ENCODE results near the gene CLIC3.

Gene CLIC3

DNA sequence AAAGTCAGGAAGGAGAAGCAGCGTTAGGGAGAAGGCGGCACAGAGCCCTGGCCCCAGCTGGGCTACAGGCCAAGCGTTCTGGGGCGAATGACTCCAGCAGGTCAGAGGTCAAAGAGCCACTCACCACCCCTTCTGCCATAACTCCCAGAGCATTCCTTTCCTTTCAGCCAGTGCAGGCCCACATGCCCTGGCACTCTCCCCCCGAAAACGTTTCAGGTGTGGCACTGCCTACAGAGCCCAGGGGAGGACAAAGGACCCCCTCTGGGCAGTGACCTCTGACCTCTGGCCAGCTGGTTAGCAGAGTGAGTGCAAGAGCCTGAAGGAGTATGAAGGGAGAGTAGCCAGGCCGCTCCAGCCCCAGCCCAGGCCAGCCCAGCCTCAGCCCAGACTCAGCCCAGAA is 26.8 kb upstream of the CLIC3 start:
- H3K9ac ChIP-seq (ENCODE audit: low read length) = no peak overlapping the region
- no peaks in the 10 kb centered on the region for H3K27me3 ChIP-seq (ENCODE audit: low read length)
- no peak overlapping the region for H3K4me3 ChIP-seq (ENCODE audit: insufficient read depth, low read length, poor library complexity, severe bottlenecking)
- TF ChIP-seq EZH2phosphoT487 (conservative IDR thresholded peaks at IDR 0.05; ENCODE audit: low read length) = no peak
- TF ChIP-seq, protein P1, sequence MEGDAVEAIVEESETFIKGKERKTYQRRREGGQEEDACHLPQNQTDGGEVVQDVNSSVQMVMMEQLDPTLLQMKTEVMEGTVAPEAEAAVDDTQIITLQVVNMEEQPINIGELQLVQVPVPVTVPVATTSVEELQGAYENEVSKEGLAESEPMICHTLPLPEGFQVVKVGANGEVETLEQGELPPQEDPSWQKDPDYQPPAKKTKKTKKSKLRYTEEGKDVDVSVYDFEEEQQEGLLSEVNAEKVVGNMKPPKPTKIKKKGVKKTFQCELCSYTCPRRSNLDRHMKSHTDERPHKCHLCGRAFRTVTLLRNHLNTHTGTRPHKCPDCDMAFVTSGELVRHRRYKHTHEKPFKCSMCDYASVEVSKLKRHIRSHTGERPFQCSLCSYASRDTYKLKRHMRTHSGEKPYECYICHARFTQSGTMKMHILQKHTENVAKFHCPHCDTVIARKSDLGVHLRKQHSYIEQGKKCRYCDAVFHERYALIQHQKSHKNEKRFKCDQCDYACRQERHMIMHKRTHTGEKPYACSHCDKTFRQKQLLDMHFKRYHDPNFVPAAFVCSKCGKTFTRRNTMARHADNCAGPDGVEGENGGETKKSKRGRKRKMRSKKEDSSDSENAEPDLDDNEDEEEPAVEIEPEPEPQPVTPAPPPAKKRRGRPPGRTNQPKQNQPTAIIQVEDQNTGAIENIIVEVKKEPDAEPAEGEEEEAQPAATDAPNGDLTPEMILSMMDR (IDR thresholded peaks at IDR 0.05; ENCODE audit: insufficient read depth, low read length, poor library complexity, severe bottlenecking) = no peak
- H3F3A ChIP-seq (ENCODE audit: insufficient read depth) = no peaks in the 10 kb centered on the region
- no peaks in the 10 kb centered on the region for H3K9me2 ChIP-seq (replicated peaks; ENCODE audit: insufficient read depth, low read length)
- H3K36me3 ChIP-seq (ENCODE audit: low read length) = no peaks in the 10 kb centered on the region
- H3K79me2 ChIP-seq (ENCODE audit: insufficient read depth, low read length) = no peaks in the 10 kb centered on the region
- no peaks in the 10 kb centered on the region for H3K9me3 ChIP-seq (ENCODE audit: insufficient read depth, low read length)
- no peak overlapping the region for H3K4me2 ChIP-seq (ENCODE audit: low read depth, low read length, poor library complexity, severe bottlenecking)
- no peak overlapping the region for H3K27ac ChIP-seq (ENCODE audit: low read depth, low read length)
- no peaks in the 10 kb centered on the region for H4K20me1 ChIP-seq (ENCODE audit: low read depth, low read length)
- no peak overlapping the region for H2AFZ ChIP-seq (ENCODE audit: low read depth, low read length, severe bottlenecking)

DNA sequence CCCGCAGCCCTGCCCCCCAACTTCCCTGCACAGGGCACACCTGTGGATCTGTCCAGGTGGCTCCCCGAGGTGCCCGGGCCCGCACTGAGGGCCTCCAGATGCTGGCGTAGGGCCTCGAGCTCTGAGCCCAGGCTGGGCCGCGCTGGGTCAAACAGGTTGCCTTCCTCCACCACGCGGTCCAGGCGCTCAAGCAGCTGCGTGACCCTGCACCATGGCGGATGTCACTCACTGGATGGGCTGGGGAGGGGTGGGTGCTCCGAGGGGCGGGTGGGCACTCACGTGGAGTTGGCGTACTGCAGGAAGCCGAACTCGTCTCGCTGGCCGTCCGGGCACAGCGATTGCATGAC is 26.3 kb upstream of the CLIC3 start:
- H3K4me3 ChIP-seq (ENCODE audit: insufficient read depth, low read length, poor library complexity, severe bottlenecking) = no peak overlapping the region
- no peaks in the 10 kb centered on the region for H3K27me3 ChIP-seq (ENCODE audit: low read length)
- H3K9me2 ChIP-seq (replicated peaks; ENCODE audit: insufficient read depth, low read length) = no peaks in the 10 kb centered on the region
- no peaks in the 10 kb centered on the region for H3K36me3 ChIP-seq (ENCODE audit: low read length)
- no peaks in the 10 kb centered on the region for H3F3A ChIP-seq (ENCODE audit: insufficient read depth)
- H3K9ac ChIP-seq (ENCODE audit: low read length) = no peak overlapping the region
- H3K4me2 ChIP-seq (ENCODE audit: low read depth, low read length, poor library complexity, severe bottlenecking) = no peak overlapping the region
- no peaks in the 10 kb centered on the region for H4K20me1 ChIP-seq (ENCODE audit: low read depth, low read length)
- H3K79me2 ChIP-seq (ENCODE audit: insufficient read depth, low read length) = no peaks in the 10 kb centered on the region
- no peaks in the 10 kb centered on the region for H3K9me3 ChIP-seq (ENCODE audit: insufficient read depth, low read length)
- H2AFZ ChIP-seq (ENCODE audit: low read depth, low read length, severe bottlenecking) = no peak overlapping the region
- no peak for TF ChIP-seq EZH2phosphoT487 (conservative IDR thresholded peaks at IDR 0.05; ENCODE audit: low read length)
- TF ChIP-seq, protein P1 (IDR thresholded peaks at IDR 0.05; ENCODE audit: insufficient read depth, low read length, poor library complexity, severe bottlenecking) = no peak
- no peak overlapping the region for H3K27ac ChIP-seq (ENCODE audit: low read depth, low read length)

DNA sequence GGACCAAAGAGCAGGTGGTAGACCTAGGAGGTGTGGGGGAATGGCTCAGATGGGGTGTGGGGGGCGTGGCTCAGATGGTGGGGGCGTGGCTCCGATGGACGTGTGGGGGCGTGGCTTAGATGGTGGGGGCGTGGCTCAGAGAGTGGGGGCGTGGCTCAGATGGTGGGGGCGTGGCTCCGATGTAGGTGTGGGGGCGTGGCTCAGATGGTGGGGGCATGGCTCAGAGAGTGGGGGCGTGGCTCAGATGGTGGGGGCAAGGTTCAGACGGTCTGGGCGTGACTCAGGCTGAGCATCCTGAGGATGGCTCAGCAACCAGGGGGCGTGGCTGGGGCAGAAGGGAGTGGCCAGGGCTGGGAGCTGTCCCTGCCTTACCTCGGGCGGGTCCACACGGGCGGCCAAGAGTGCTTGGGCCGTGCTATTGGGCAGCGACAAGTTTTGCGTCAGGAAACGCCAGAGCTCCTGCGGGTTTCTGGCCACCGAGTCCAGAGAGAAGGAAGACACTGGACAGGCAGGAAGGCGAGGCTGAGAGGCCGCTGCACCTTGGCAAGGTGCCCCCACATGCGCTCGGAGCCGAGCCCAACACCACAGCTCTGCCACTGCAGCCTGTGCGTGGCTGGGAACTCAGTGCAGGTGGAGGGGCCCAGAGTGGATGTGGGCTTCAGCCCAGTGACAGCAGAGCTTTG is 25.8 kb upstream of the CLIC3 start:
- H3K27me3 ChIP-seq (ENCODE audit: low read length) = no peaks in the 10 kb centered on the region
- no peaks in the 10 kb centered on the region for H4K20me1 ChIP-seq (ENCODE audit: low read depth, low read length)
- no peak overlapping the region for H3K4me3 ChIP-seq (ENCODE audit: insufficient read depth, low read length, poor library complexity, severe bottlenecking)
- H3K9ac ChIP-seq (ENCODE audit: low read length) = no peak overlapping the region
- no peaks in the 10 kb centered on the region for H3K79me2 ChIP-seq (ENCODE audit: insufficient read depth, low read length)
- H3F3A ChIP-seq (ENCODE audit: insufficient read depth) = no peaks in the 10 kb centered on the region
- no peak overlapping the region for H3K27ac ChIP-seq (ENCODE audit: low read depth, low read length)
- no peaks in the 10 kb centered on the region for H3K9me2 ChIP-seq (replicated peaks; ENCODE audit: insufficient read depth, low read length)
- no peak overlapping the region for H2AFZ ChIP-seq (ENCODE audit: low read depth, low read length, severe bottlenecking)
- no peak overlapping the region for H3K4me2 ChIP-seq (ENCODE audit: low read depth, low read length, poor library complexity, severe bottlenecking)
- TF ChIP-seq, protein P1 (IDR thresholded peaks at IDR 0.05; ENCODE audit: insufficient read depth, low read length, poor library complexity, severe bottlenecking) = no peak
- TF ChIP-seq EZH2phosphoT487 (conservative IDR thresholded peaks at IDR 0.05; ENCODE audit: low read length) = no peak
- H3K36me3 ChIP-seq (ENCODE audit: low read length) = no peaks in the 10 kb centered on the region
- H3K9me3 ChIP-seq (ENCODE audit: insufficient read depth, low read length) = no peaks in the 10 kb centered on the region

All from SU-DHL-6 (cell line).